Neutrophil (primary cell): ENCODE results near the gene TRIM39.

ENCODE experiments used
- H3K27ac ChIP-seq: fragments of 200-600 bp; sonication (generic); 2 replicates; pipeline ENCODE4 v1.5.1; 2016; ENCODE audit warnings: mild to moderate bottlenecking, moderate library complexity
- H3K27me3 ChIP-seq: fragments of 200-600 bp; sonication (generic); 2 replicates; pipeline ENCODE4 v1.6.0; 2016; ENCODE audit warnings: mild to moderate bottlenecking
- H3K36me3 ChIP-seq: fragments of 200-600 bp; sonication (generic); 2 replicates; pipeline ENCODE4 v1.5.1; 2017
- H3K4me1 ChIP-seq, 2 experiments: fragments of 200-600 bp in 1 of 2; sonication (generic) in 1 of 2; 1 replicate in 1 of 2; 2 replicates in 1 of 2; pipeline versions ENCODE4 v1.5.1 to v1.6.1; 2013 to 2016; ENCODE audit warnings: low read depth in 1 of 2, low read length in 1 of 2, mild to moderate bottlenecking in 1 of 2, moderate library complexity in 1 of 2; ENCODE audit not compliant: control insufficient read depth in 1 of 2, insufficient read depth in 1 of 2
- H3K4me3 ChIP-seq, 2 experiments: fragments of 200-600 bp in 1 of 2; sonication (generic) in 1 of 2; 1 replicate in 1 of 2; 2 replicates in 1 of 2; pipeline ENCODE4 v1.5.1; 2013 to 2016; ENCODE audit warnings: low read depth in 1 of 2, low read length in 1 of 2, mild to moderate bottlenecking in 1 of 2, moderate library complexity in 1 of 2
- H3K9me3 ChIP-seq: fragments of 200-600 bp; sonication (generic); 2 replicates; pipeline ENCODE4 v1.5.1; 2016
- TF ChIP-seq, protein P1 (sequence below): fragments of 200-600 bp; sonication (generic); IDR thresholded peaks from 2 replicates; pipeline ENCODE4 v1.5.1; 2016; ENCODE audit warnings: antibody characterized with exemption

Gene TRIM39

DNA sequence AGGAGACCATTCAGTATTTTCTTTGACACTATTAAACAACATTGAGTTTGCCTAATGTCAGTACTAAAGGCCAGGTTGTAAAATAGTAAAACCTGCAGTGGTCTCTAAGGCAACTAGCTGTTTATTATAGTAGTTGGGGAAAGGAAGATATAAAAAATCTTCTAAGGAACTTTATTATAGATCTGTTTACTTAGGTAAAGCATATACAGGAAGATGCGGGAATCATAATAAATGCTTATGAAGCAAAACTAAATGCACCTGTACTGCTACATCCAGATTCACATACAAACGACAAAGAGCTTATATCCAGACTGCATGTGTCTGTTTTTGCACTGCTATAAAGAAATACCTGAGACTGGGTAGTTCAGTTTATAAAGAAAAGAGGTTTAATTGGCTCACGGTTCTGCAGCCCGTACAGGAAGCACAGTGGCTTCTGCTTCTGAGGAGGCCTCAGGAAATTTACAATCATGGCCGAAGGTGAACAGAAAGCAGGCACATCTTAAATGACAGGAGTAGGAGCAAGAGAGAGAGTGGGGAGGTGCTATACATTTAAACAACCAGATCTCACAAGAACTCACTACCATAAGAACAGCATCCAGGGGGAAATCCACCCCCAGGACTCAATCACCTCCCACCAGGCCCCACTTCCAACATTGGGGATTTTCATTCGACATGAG lies 8.7 kb upstream of the TRIM39 start:
- Histone ChIP-seq H3K4me3 (no peak overlapping the region), H3K4me1 (peaks cover 12 to 14% of the 10 kb centered on the region in 2 experiments), H3K9me3 (no peaks in the 10 kb centered on the region), H3K27me3 (no peaks in the 10 kb centered on the region), H3K27ac (no peak overlapping the region), H3K36me3 (peaks cover 14% of the 10 kb centered on the region)
- TF ChIP-seq, protein P1, sequence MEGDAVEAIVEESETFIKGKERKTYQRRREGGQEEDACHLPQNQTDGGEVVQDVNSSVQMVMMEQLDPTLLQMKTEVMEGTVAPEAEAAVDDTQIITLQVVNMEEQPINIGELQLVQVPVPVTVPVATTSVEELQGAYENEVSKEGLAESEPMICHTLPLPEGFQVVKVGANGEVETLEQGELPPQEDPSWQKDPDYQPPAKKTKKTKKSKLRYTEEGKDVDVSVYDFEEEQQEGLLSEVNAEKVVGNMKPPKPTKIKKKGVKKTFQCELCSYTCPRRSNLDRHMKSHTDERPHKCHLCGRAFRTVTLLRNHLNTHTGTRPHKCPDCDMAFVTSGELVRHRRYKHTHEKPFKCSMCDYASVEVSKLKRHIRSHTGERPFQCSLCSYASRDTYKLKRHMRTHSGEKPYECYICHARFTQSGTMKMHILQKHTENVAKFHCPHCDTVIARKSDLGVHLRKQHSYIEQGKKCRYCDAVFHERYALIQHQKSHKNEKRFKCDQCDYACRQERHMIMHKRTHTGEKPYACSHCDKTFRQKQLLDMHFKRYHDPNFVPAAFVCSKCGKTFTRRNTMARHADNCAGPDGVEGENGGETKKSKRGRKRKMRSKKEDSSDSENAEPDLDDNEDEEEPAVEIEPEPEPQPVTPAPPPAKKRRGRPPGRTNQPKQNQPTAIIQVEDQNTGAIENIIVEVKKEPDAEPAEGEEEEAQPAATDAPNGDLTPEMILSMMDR = no peak

DNA sequence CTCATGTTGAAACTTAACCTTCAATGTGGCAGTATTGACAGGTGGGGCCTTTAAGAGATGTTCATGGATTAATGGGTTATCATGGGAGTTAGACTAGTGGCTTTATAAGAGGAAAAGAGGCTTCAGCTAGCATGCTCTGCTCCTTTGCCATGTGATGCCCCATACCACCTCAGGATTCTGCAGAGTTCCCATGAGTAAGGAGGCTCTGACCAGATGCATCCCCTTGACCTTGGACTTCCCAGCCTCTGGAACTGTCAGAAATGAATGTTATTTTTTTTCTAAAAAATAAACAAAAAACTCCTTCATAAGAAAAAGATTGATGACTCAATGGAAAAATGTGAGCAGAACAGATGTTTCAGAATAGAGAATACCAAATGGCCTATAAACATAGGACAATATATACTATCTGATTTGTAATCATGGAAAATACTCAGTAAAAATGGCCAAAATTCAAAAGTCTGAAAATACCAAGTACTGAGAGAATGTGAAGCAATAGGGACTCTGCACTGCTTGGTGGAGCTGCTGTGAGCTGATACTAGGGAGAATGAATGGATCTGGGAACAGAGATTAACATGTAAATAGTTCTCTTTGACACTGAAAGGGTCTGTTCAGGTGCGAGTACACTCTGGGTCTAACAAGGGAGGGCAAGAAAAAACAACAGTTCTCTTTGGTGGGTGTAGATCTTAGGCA lies 7.4 kb upstream of the TRIM39 start:
- Histone ChIP-seq H3K4me3 (no peak overlapping the region), H3K36me3 (peaks cover 6% of the 10 kb centered on the region), H3K27ac (no peak overlapping the region), H3K4me1 (peaks cover 12 to 14% of the 10 kb centered on the region in 2 experiments), H3K27me3 (no peaks in the 10 kb centered on the region), H3K9me3 (no peaks in the 10 kb centered on the region)
- TF ChIP-seq, protein P1 = no peak

DNA sequence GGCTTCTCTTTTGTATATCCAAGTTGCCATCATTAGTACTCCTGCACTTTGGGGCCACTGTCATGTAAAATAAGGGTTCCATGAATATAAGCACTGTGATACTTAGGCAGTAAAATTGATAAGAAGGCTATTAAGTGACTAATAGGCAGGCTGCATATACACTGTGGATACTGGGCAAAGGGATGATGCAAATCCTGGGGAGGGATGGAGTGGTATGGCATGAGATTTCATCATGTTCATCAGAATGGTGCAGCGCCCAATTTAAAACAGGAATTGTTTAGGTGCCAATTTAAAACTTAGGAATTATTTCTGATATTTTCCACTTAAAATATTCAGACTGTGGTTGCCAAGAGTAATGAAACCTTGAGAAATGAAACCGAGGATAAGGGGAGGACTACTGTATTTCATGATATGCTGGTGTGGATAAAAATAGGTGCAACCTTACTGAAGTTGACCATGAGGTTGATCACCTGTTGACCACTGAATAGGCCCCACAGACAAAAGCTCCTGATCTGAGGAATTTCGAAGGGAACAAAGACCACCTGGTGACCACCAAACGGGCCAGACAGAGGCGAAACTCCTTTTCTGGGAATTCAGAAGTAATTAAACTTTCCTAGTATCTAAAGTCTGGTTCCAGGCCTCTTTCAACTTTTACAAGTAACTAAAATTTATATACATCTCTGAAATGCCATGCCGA lies 4.9 kb upstream of the TRIM39 start:
- TF ChIP-seq, protein P1 = no peak
- Histone ChIP-seq H3K4me1 (peaks cover 25 to 27% of the 10 kb centered on the region in 2 experiments), H3K4me3 (no peak overlapping the region), H3K27me3 (no peaks in the 10 kb centered on the region), H3K27ac (peak overlapping the region; percentile 5), H3K9me3 (no peaks in the 10 kb centered on the region), H3K36me3 (no peaks in the 10 kb centered on the region)

DNA sequence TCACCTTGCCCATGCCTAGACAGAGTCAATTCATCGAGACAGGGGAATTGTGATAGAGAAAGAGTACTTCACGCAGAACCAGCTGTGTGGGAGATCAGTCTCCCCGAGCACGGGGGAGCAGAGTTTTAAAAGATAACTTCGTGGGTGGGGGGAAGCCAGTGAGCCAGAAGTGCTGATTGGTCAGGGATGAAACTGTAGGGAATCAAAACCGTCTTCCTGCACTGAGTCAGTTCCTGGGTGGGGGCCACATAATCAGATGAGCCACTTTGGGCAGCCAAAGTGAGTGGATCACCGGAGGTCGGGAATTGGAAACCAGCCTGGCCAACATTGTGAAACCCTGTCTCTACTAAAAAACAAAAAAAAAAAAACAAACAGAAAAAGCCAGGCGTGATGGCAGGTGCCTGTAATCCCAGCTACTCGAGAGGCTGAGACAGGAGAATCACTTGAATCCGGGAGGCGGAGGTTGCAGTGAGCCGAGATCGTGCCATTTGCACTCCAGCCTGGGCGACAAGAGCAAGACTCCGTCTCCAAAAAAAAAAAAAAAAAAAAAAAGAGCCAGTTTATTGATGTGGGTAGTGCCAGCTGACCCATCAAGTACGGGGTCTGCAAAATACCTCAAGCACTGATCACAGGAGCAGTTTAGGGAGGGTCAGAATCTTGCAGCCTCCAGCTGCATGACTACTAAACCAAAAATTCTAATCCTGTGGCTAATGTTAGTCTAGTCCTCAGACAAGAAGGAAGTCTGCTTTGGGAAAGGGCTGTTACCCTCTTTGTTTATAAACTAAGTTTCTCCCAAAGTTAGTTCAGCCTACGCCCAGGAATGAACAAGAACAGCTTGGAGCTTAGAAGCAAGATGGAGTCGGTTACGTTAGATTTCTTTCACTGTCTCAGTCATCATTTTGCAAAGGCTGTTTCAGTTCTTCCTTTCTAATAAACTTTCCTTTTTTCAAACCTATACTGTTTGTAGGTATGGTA lies 3.9 kb upstream of the TRIM39 start:
- Histone ChIP-seq H3K9me3 (no peaks in the 10 kb centered on the region), H3K4me3 (no peak overlapping the region), H3K4me1 (peaks cover 31 to 34% of the 10 kb centered on the region in 2 experiments), H3K27me3 (no peaks in the 10 kb centered on the region), H3K36me3 (no peaks in the 10 kb centered on the region), H3K27ac (no peak overlapping the region)
- TF ChIP-seq, protein P1 = no peak

DNA sequence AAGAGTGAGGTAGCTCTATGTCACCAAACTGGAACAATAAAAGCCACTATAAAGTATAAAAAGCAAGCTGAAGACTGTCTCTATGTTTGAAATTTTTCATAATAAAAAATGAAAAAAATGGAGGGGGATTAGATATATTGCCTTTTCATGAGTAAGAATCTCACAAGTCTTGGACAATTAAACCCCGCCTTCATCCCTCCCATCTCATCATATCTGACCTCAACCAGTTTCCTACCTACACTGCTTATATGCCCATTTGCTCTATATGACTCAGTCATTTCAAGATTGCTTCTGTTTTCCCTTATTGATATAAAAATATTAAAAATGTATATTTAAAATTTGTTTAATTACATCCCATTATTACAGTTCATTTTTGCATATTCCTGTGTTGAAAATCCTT lies 2.9 kb upstream of the TRIM39 start:
- no peaks in the 10 kb centered on the region for H3K36me3 ChIP-seq
- TF ChIP-seq, protein P1 = no peak
- H3K4me3 ChIP-seq = no peak overlapping the region
- no peak overlapping the region for H3K27ac ChIP-seq
- H3K4me1 ChIP-seq = peaks cover 41 to 44% of the 10 kb centered on the region in 2 experiments
- no peaks in the 10 kb centered on the region for H3K9me3 ChIP-seq
- H3K27me3 ChIP-seq = no peaks in the 10 kb centered on the region
